Neural cell (in vitro differentiated cells): ENCODE results near the gene CLIC1. TPM values are rescaled to one million over a fixed set of nuclear protein-coding genes. Genes with fewer than 3 reads are reported as not detected.

Experiments
- H2AFZ ChIP-seq: fragments of 200-600, 300-800 bp; sonication (generic), shearing (Covaris generic); 2 replicates; pipeline ENCODE4 v1.6.0; 2014; ENCODE audit warnings: low read depth, mild to moderate bottlenecking, antibody characterized with exemption, low read length, moderate library complexity
- H3F3A ChIP-seq: fragments of 200-600 bp; shearing (Covaris generic); 2 replicates; pipeline ENCODE4 v1.6.1; 2016; ENCODE audit warnings: mild to moderate bottlenecking, moderate library complexity, mixed read lengths, antibody characterized with exemption, low read length; ENCODE audit not compliant: insufficient read depth, poor library complexity, severe bottlenecking
- H3K27ac ChIP-seq: fragments of 200-600, 300-800 bp; sonication (generic), shearing (Covaris generic); 2 replicates; pipeline ENCODE4 v1.5.1; 2014; ENCODE audit warnings: mild to moderate bottlenecking, low read length, moderate library complexity
- H3K27me3 ChIP-seq: fragments of 300-800, 200-600 bp; sonication (generic), shearing (Covaris generic); 2 replicates; pipeline ENCODE4 v1.6.0; 2014; ENCODE audit warnings: mild to moderate bottlenecking, low read depth, low read length, moderate library complexity; ENCODE audit not compliant: insufficient read depth
- H3K36me3 ChIP-seq: fragments of 300-800, 200-600 bp; sonication (generic), shearing (Covaris generic); 2 replicates; pipeline ENCODE4 v1.5.1; 2014; ENCODE audit warnings: mild to moderate bottlenecking, antibody characterized with exemption, low read length, moderate library complexity; ENCODE audit not compliant: insufficient read depth
- H3K4me2 ChIP-seq: fragments of 300-800, 200-600 bp; sonication (generic), shearing (Covaris generic); 2 replicates; pipeline ENCODE4 v1.6.0; 2014; ENCODE audit warnings: mild to moderate bottlenecking, low read length
- H3K4me3 ChIP-seq: fragments of 300-800, 200-600 bp; sonication (generic), shearing (Covaris generic); 2 replicates; pipeline ENCODE4 v1.5.1; 2014; ENCODE audit warnings: mild to moderate bottlenecking, low read length, moderate library complexity
- H3K79me2 ChIP-seq: fragments of 200-600 bp; shearing (Covaris generic); replicated peaks from 2 replicates; pipeline ENCODE4 v1.6.0; 2014; ENCODE audit warnings: mild to moderate bottlenecking, low read length, moderate library complexity; ENCODE audit not compliant: insufficient read depth
- H3K9ac ChIP-seq: fragments of 300-800, 200-600 bp; sonication (generic), shearing (Covaris generic); 2 replicates; pipeline ENCODE4 v1.6.1; 2016; ENCODE audit warnings: mild to moderate bottlenecking, low read length, mixed read lengths
- H3K9me2 ChIP-seq: fragments of 200-600 bp; shearing (Covaris generic); 2 replicates; pipeline ENCODE4 v1.6.1; 2016; ENCODE audit warnings: mild to moderate bottlenecking, low read length, mixed read lengths; ENCODE audit not compliant: insufficient read depth
- H3K9me3 ChIP-seq: fragments of 200-600, 300-800 bp; sonication (generic), shearing (Covaris generic); 2 replicates; pipeline ENCODE4 v1.6.1; 2016; ENCODE audit warnings: mild to moderate bottlenecking, mixed run types, low read length, moderate library complexity, mixed read lengths
- H4K20me1 ChIP-seq: fragments of 200-600 bp; shearing (Covaris generic); 2 replicates; pipeline ENCODE4 v1.6.1; 2016; ENCODE audit warnings: mild to moderate bottlenecking, mixed run types; ENCODE audit not compliant: insufficient read depth
- EP300 ChIP-seq: fragments of 450-650 bp; conservative IDR thresholded peaks from 2 replicates; pipeline ENCODE4 v1.6.1; 2014; ENCODE audit warnings: antibody characterized with exemption, mild to moderate bottlenecking, moderate library complexity; ENCODE audit not compliant: poor library complexity, severe bottlenecking
- EZH2 ChIP-seq: fragments of 200-600, 300-800 bp; shearing (Covaris generic), sonication (generic); IDR thresholded peaks from 2 replicates; pipeline ENCODE4 v1.6.1; 2014; ENCODE audit warnings: antibody characterized with exemption, low read length, borderline replicate concordance, mild to moderate bottlenecking; ENCODE audit not compliant: insufficient read depth, poor library complexity, severe bottlenecking
- MXI1 ChIP-seq: fragments of 450-650 bp; conservative IDR thresholded peaks from 2 replicates; pipeline ENCODE4 v1.6.1; 2014; ENCODE audit warnings: antibody characterized with exemption, mild to moderate bottlenecking; ENCODE audit not compliant: poor library complexity, severe bottlenecking
- POLR2AphosphoS5 ChIP-seq: IDR thresholded peaks from 2 replicates; pipeline ENCODE4 v1.6.1; 2012
- RAD21 ChIP-seq: fragments of 450-650 bp; conservative IDR thresholded peaks from 2 replicates; pipeline ENCODE4 v1.6.1; 2014; ENCODE audit warnings: antibody characterized with exemption, mild to moderate bottlenecking, moderate library complexity
- SMC3 ChIP-seq: fragments of 450-650 bp; conservative IDR thresholded peaks from 2 replicates; pipeline ENCODE4 v1.6.1; 2014; ENCODE audit warnings: antibody characterized with exemption, mild to moderate bottlenecking, moderate library complexity; ENCODE audit not compliant: poor library complexity
- TAF1 ChIP-seq: IDR thresholded peaks from 2 replicates; pipeline ENCODE4 v1.6.1; 2012; ENCODE audit warnings: low read depth
- polyA plus RNA-seq: library from polyadenylated mRNA; depleted of rRNA; stranded (reverse); fragments of >200 nt; gene quantifications from 2 replicates; pipeline ENCODE4 v1.2.3, GENCODE V29; 2014
- TF ChIP-seq, protein P1 (sequence below): IDR thresholded peaks from 2 replicates; pipeline ENCODE4 v1.6.1; 2012; ENCODE audit warnings: borderline replicate concordance
- TF ChIP-seq, protein P2 (sequence below): fragments of 450-650 bp; IDR thresholded peaks from 2 replicates; pipeline ENCODE4 v1.5.1; 2014; ENCODE audit warnings: antibody characterized with exemption, mild to moderate bottlenecking, moderate library complexity; ENCODE audit not compliant: poor library complexity, severe bottlenecking

The CLIC1 gene
- polyA plus RNA-seq, 1 donor from 2014 or later, result 5.5 TPM

DNA sequence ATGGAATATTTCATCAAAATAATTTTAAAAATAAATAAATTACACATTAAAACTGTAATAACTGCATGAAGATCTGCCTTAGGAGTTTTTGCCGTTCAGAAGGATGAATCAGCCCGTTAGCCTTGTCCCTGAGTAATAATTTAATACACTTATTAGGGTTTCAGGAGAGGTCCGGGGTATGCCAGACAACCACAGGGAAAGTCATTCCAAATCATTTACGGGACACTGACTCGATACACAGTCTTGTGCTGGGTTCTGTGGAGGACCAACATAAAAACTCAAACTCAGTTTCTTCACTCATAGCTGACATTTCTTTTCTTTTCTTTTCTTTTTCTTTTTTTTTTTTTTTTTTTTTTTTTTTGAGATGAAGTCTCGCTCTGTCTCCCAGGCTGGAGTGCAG, 30.4 kb downstream of the CLIC1 start:
- Histone ChIP-seq H3F3A (no peaks in the 10 kb centered on the region), H2AFZ (no peak overlapping the region), H3K27me3 (no peaks in the 10 kb centered on the region), H3K79me2 (peaks cover 19% of the 10 kb centered on the region), H3K9me2 (no peaks in the 10 kb centered on the region), H3K9me3 (no peaks in the 10 kb centered on the region), H3K36me3 (no peaks in the 10 kb centered on the region), H3K9ac (no peak overlapping the region), H3K4me2 (no peak overlapping the region), H3K4me3 (no peak overlapping the region), H3K27ac (no peak overlapping the region), H4K20me1 (no peaks in the 10 kb centered on the region)
- TF ChIP-seq, protein P1, sequence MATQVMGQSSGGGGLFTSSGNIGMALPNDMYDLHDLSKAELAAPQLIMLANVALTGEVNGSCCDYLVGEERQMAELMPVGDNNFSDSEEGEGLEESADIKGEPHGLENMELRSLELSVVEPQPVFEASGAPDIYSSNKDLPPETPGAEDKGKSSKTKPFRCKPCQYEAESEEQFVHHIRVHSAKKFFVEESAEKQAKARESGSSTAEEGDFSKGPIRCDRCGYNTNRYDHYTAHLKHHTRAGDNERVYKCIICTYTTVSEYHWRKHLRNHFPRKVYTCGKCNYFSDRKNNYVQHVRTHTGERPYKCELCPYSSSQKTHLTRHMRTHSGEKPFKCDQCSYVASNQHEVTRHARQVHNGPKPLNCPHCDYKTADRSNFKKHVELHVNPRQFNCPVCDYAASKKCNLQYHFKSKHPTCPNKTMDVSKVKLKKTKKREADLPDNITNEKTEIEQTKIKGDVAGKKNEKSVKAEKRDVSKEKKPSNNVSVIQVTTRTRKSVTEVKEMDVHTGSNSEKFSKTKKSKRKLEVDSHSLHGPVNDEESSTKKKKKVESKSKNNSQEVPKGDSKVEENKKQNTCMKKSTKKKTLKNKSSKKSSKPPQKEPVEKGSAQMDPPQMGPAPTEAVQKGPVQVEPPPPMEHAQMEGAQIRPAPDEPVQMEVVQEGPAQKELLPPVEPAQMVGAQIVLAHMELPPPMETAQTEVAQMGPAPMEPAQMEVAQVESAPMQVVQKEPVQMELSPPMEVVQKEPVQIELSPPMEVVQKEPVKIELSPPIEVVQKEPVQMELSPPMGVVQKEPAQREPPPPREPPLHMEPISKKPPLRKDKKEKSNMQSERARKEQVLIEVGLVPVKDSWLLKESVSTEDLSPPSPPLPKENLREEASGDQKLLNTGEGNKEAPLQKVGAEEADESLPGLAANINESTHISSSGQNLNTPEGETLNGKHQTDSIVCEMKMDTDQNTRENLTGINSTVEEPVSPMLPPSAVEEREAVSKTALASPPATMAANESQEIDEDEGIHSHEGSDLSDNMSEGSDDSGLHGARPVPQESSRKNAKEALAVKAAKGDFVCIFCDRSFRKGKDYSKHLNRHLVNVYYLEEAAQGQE, result no peak
- TF ChIP-seq, protein P2, sequence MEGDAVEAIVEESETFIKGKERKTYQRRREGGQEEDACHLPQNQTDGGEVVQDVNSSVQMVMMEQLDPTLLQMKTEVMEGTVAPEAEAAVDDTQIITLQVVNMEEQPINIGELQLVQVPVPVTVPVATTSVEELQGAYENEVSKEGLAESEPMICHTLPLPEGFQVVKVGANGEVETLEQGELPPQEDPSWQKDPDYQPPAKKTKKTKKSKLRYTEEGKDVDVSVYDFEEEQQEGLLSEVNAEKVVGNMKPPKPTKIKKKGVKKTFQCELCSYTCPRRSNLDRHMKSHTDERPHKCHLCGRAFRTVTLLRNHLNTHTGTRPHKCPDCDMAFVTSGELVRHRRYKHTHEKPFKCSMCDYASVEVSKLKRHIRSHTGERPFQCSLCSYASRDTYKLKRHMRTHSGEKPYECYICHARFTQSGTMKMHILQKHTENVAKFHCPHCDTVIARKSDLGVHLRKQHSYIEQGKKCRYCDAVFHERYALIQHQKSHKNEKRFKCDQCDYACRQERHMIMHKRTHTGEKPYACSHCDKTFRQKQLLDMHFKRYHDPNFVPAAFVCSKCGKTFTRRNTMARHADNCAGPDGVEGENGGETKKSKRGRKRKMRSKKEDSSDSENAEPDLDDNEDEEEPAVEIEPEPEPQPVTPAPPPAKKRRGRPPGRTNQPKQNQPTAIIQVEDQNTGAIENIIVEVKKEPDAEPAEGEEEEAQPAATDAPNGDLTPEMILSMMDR, result no peak
- TF ChIP-seq SMC3 (no peak), EZH2 (no peak), TAF1 (no peak), RAD21 (no peak), POLR2AphosphoS5 (no peak), MXI1 (no peak)

DNA sequence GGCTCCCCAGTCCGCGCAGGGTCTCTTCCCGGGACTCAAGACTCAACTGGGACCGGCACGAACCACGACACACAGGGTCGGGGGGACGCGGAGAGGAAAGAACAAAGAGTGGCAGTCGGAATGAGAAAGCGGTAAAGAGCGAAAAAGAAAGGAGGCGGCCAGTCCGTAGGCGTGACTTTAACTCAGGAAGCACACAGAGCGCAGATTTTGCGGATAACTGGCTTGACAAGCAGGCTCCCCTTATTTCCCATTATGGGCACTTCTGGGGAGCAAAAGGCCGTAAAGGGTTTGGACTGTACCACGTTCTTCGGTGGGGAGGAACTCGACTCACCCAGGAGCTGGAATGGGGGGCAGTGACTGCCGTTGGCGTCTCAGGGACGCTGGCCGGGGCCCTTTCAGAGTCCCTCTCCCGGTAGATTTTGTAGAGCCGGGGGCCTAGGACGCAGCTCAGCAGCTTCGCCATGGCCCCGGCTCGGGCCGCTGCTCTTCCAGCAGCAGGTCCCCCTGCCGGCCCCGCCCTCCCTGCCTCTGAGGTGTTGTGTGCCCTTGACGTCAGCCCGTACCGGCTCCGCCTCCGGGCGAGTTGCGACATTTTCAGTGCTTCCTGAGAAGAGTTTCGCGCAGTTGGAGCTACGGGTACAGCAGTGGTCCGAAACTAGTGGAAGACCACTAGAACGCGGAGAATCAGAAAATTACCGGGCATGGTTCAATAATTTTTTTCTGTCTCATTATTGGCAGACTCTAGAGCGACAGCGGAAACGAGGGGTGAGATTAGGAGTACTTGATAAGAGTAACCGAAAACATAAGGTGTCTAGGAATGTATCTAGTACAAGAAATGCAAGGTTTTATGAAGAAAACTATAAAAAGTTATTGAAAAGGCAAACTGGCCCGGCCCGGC, 33.3 kb downstream of the CLIC1 start, which contains the start of gene ABHD16A:
Gene ABHD16A, minus strand, starts transcription at position 506 of the 898 bp plus-strand sequence. Its CDS starts 43 bp downstream, at position 463.
- H2AFZ ChIP-seq, result peak within 1 kb of the TSS; percentile 88
- peak; percentile 79 for TF ChIP-seq TAF1
- TF ChIP-seq, protein P2, result no peak
- TF ChIP-seq EP300, result peak; percentile 53
- peak; percentile 8 for TF ChIP-seq SMC3
- no peak for TF ChIP-seq RAD21
- TF ChIP-seq EZH2, result no peak
- peak; percentile 96 for TF ChIP-seq POLR2AphosphoS5
- TF ChIP-seq, protein P1, result peak; percentile 81
- TF ChIP-seq MXI1, result peak; percentile 87
- peak within 1 kb of the TSS; percentile 84 for H3K4me3 ChIP-seq
- peak within 1 kb of the TSS; percentile 95 for H3K27ac ChIP-seq
- H3K27me3 ChIP-seq, result no peaks in the 10 kb centered on the region
- no peaks in the 10 kb centered on the region for H3K36me3 ChIP-seq
- H3K79me2 ChIP-seq, result peaks cover 26% of the 10 kb centered on the region
- no peaks in the 10 kb centered on the region for H4K20me1 ChIP-seq
- H3K9me2 ChIP-seq, result no peaks in the 10 kb centered on the region
- no peaks in the 10 kb centered on the region for H3F3A ChIP-seq
- H3K4me2 ChIP-seq, result peak within 1 kb of the TSS; percentile 96
- no peaks in the 10 kb centered on the region for H3K9me3 ChIP-seq
- H3K9ac ChIP-seq, result peak within 1 kb of the TSS; percentile 93
